PC-3 (cell line): Measurements from ENCODE around the gene ARHGEF2. TPM values are rescaled to one million over a fixed set of nuclear protein-coding genes. Genes with fewer than 3 reads are reported as not detected.

Experiments
- ATAC-seq: fragments of 200-7000 bp; cut with Tn5 transposase; 2 replicates; pipeline ENCODE4 v1.9.1; 2020; ENCODE audit warnings: mild to moderate bottlenecking, moderate library complexity
- BruUV-seq: library from RNA; stranded (reverse); fragments of 400-500 nt; replicated peaks from 2 replicates; lab custom pipeline; 2021; lab: Mats Ljungman, UMichigan
- CTCF ChIA-PET: fragments of 300-600 bp; sonication (Branson Sonifier 250); formaldehyde crosslinking; loops from one replicate; lab custom pipeline; 2022; ENCODE audit warnings: antibody characterized with exemption; lab: Charles Lee
- POLR2A ChIA-PET: fragments of 300-600 bp; sonication (Branson Sonifier 250); formaldehyde crosslinking; loops from one replicate; lab custom pipeline; 2022; ENCODE audit warnings: antibody characterized with exemption; ENCODE audit not compliant: unreplicated experiment; lab: Charles Lee
- DNase-seq: peaks from one replicate; pipeline ENCODE4 v3.0.0-alpha.2; 2015
- H2AFZ ChIP-seq: fragments of 300-600 bp; sonication (generic); 2 replicates; pipeline ENCODE4 v1.6.0; 2016; ENCODE audit warnings: antibody characterized with exemption, low read length
- H3F3A ChIP-seq: fragments of 300-600 bp; sonication (generic); one replicate; pipeline ENCODE4 v1.6.0; 2017; ENCODE audit warnings: antibody characterized with exemption, low read length, control low read depth, mild to moderate bottlenecking; ENCODE audit not compliant: unreplicated experiment
- H3K27ac ChIP-seq: fragments of 300-600 bp; sonication (generic); 2 replicates; pipeline ENCODE4 v1.5.1; 2016; ENCODE audit warnings: mild to moderate bottlenecking, low read length
- H3K27me3 ChIP-seq: fragments of 300-600 bp; sonication (generic); 2 replicates; pipeline ENCODE4 v1.6.1; 2016; ENCODE audit warnings: low read length, mixed read lengths
- H3K36me3 ChIP-seq: fragments of 300-600 bp; sonication (generic); 2 replicates; pipeline ENCODE4 v1.6.1; 2016; ENCODE audit warnings: low read depth, mixed run types, low read length, mixed read lengths
- H3K4me1 ChIP-seq: fragments of 300-600 bp; sonication (generic); 2 replicates; pipeline ENCODE4 v1.5.1; 2016; ENCODE audit warnings: low read length; ENCODE audit not compliant: insufficient read depth
- H3K4me2 ChIP-seq: fragments of 300-600 bp; sonication (generic); 2 replicates; pipeline ENCODE4 v1.6.0; 2016; ENCODE audit warnings: low read length
- H3K4me3 ChIP-seq: fragments of 300-600 bp; sonication (generic); 2 replicates; pipeline ENCODE4 v1.5.1; 2016; ENCODE audit warnings: mild to moderate bottlenecking, low read length, mixed read lengths
- H3K79me2 ChIP-seq: fragments of 300-600 bp; sonication (generic); 2 replicates; pipeline ENCODE4 v1.6.1; 2017; ENCODE audit warnings: low read length, mixed read lengths
- H3K9ac ChIP-seq: fragments of 300-600 bp; sonication (generic); 2 replicates; pipeline ENCODE4 v1.6.0; 2016; ENCODE audit warnings: mild to moderate bottlenecking, low read length
- H3K9me2 ChIP-seq: fragments of 300-600 bp; sonication (generic); replicated peaks from 2 replicates; pipeline ENCODE4 v1.6.1; 2016; ENCODE audit warnings: mixed run types, low read length, mixed read lengths
- H3K9me3 ChIP-seq: fragments of 300-600 bp; sonication (generic); 2 replicates; pipeline ENCODE4 v1.6.1; 2016; ENCODE audit warnings: low read length, mixed read lengths
- H4K20me1 ChIP-seq: fragments of 300-600 bp; sonication (generic); 2 replicates; pipeline ENCODE4 v1.6.1; 2016; ENCODE audit warnings: low read length, mixed read lengths
- EZH2 ChIP-seq: fragments of 300-600 bp; sonication (generic); IDR thresholded peaks from one replicate; pipeline ENCODE4 v1.6.1; 2017; ENCODE audit warnings: antibody characterized with exemption, mild to moderate bottlenecking, low read length; ENCODE audit not compliant: unreplicated experiment
- EZH2phosphoT487 ChIP-seq: fragments of 300-600 bp; sonication (generic); IDR thresholded peaks from 2 replicates; pipeline ENCODE4 v1.6.1; 2018; ENCODE audit warnings: mild to moderate bottlenecking, antibody characterized with exemption, low read length, borderline replicate concordance
- intact Hi-C: fragments of 100-400 bp; cut with micrococcal nuclease; formaldehyde crosslinking; loops from 2 replicates; pipeline ENCODE4 v1.9.0; 2023
- total RNA-seq: library from RNA; depleted of rRNA; stranded (reverse); fragments of >200 nt; gene quantifications from 2 replicates; pipeline ENCODE4 v1.2.3, GENCODE V29; 2014
- TF ChIP-seq, protein P1 (sequence below): fragments of 300-600 bp; sonication (generic); conservative IDR thresholded peaks from 2 replicates; pipeline ENCODE4 v1.5.1; 2017; ENCODE audit warnings: antibody characterized with exemption, low read depth, mild to moderate bottlenecking, low read length

The ARHGEF2 gene
- total RNA-seq, 1 experiment from 2014 or later = 65.9 TPM

DNA sequence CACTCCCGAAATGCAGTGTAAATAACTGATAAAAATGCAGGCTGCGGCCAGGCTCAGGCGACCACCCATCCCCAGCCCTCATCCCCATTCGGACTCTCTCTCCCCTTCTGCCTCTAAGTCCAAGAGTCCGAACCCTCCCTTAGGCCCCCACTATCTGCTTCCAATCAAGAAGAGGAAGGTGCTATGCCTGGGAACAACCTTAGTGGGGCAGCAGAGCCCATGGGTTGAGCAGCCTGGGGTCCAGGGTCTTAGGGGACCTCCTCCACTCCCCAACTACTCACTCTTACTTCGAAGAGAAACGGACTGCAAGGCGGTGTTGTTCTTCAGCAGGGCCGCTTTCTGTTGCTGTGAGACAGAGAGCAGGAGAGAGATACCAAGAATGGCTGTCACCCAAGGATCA, 12.2 kb downstream of the ARHGEF2 start:
- H4K20me1 ChIP-seq = no peaks in the 10 kb centered on the region
- no peak overlapping the region for H3K4me2 ChIP-seq
- H3K9me3 ChIP-seq = no peaks in the 10 kb centered on the region
- no peaks in the 10 kb centered on the region for H3F3A ChIP-seq
- peaks cover 39% of the 10 kb centered on the region for H3K79me2 ChIP-seq
- POLR2A ChIA-PET = no interaction called here
- H3K27me3 ChIP-seq = no peaks in the 10 kb centered on the region
- H3K4me1 ChIP-seq = peaks cover 27% of the 10 kb centered on the region
- intact Hi-C loops = no loop called here
- no peak overlapping the region for H3K9ac ChIP-seq
- BruUV-seq = no TSS peak
- H3K9me2 ChIP-seq = no peaks in the 10 kb centered on the region
- peaks cover 56% of the 10 kb centered on the region for H3K36me3 ChIP-seq
- H2AFZ ChIP-seq = no peak overlapping the region
- H3K27ac ChIP-seq = no peak overlapping the region
- ATAC-seq (no peak), DNase-seq (no peak)
- TF ChIP-seq, protein P1, sequence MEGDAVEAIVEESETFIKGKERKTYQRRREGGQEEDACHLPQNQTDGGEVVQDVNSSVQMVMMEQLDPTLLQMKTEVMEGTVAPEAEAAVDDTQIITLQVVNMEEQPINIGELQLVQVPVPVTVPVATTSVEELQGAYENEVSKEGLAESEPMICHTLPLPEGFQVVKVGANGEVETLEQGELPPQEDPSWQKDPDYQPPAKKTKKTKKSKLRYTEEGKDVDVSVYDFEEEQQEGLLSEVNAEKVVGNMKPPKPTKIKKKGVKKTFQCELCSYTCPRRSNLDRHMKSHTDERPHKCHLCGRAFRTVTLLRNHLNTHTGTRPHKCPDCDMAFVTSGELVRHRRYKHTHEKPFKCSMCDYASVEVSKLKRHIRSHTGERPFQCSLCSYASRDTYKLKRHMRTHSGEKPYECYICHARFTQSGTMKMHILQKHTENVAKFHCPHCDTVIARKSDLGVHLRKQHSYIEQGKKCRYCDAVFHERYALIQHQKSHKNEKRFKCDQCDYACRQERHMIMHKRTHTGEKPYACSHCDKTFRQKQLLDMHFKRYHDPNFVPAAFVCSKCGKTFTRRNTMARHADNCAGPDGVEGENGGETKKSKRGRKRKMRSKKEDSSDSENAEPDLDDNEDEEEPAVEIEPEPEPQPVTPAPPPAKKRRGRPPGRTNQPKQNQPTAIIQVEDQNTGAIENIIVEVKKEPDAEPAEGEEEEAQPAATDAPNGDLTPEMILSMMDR = no peak; the same call in 1 of the 2 replicates
- TF ChIP-seq EZH2phosphoT487 = no peak
- TF ChIP-seq EZH2 = no peak
- no peak overlapping the region for H3K4me3 ChIP-seq
- CTCF ChIA-PET = no interaction called here

DNA sequence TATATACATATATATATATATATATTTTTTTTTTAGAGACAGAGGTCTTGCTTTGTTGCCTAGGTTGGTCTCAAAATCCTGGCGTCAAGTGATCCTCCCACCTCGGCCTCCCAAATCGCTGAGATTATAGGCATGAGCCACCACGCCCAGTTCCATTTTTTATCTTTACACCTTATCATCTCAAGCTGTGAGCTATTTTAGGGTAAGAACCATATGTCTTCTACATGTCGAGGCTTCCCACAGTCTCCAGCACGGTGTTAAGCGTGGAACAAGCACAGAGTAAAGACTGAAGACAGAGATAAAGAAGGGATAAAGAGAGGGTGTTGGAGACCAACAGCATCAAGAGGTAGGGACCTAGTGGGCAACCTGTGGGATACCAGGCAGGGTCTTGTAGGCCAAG, 14.2 kb downstream of the ARHGEF2 start:
- Histone ChIP-seq H3K79me2 (peaks cover 31% of the 10 kb centered on the region), H3K36me3 (peaks cover 72% of the 10 kb centered on the region)
- POLR2A ChIA-PET = no interaction called here

More for the DNA sequence above, 14.2 kb downstream of the ARHGEF2 start:
- no TSS peak for BruUV-seq
- Histone ChIP-seq H3K9ac (no peak overlapping the region), H3K4me1 (peaks cover 32% of the 10 kb centered on the region), H3K27me3 (no peaks in the 10 kb centered on the region), H2AFZ (no peak overlapping the region), H3K9me2 (no peaks in the 10 kb centered on the region), H3K9me3 (no peaks in the 10 kb centered on the region), H3K4me3 (no peak overlapping the region), H3K4me2 (no peak overlapping the region), H3F3A (no peaks in the 10 kb centered on the region), H3K27ac (no peak overlapping the region), H4K20me1 (no peaks in the 10 kb centered on the region)
- CTCF ChIA-PET = interaction anchor here (0.7 kb wide), 1 partner anchor 182 kb away, joined by 3 read pairs; no protein-coding TSS in a partner anchor
- ATAC-seq = no peak
- TF ChIP-seq, protein P1 = no peak
- TF ChIP-seq EZH2 (no peak), EZH2phosphoT487 (no peak)
- no peak for DNase-seq
- intact Hi-C loops = no loop called here
